ENCODE measurements around the gene SCN4A.

- TF ChIP-seq CTCF (IDR thresholded peaks at IDR 0.05; ENCODE audit: borderline replicate concordance, extremely low read depth, low read length, poor library complexity, severe bottlenecking), result no peak
- TF ChIP-seq EZH2 (IDR thresholded peaks at IDR 0.05; ENCODE audit: borderline replicate concordance, low read depth, low read length, severe bottlenecking), result no peak
These were observed 42.6 kb downstream of the SCN4A start for GRCh38 chr17:63929860-63930766.

Data from DND-41 (cell line).